ENCODE data around the gene SETMAR. TPM values are rescaled to one million over a fixed set of nuclear protein-coding genes. Genes with fewer than 3 reads are reported as not detected.

The SETMAR gene
- total RNA-seq, 1 experiment from 2014 or later = 9.4 TPM

DNA sequence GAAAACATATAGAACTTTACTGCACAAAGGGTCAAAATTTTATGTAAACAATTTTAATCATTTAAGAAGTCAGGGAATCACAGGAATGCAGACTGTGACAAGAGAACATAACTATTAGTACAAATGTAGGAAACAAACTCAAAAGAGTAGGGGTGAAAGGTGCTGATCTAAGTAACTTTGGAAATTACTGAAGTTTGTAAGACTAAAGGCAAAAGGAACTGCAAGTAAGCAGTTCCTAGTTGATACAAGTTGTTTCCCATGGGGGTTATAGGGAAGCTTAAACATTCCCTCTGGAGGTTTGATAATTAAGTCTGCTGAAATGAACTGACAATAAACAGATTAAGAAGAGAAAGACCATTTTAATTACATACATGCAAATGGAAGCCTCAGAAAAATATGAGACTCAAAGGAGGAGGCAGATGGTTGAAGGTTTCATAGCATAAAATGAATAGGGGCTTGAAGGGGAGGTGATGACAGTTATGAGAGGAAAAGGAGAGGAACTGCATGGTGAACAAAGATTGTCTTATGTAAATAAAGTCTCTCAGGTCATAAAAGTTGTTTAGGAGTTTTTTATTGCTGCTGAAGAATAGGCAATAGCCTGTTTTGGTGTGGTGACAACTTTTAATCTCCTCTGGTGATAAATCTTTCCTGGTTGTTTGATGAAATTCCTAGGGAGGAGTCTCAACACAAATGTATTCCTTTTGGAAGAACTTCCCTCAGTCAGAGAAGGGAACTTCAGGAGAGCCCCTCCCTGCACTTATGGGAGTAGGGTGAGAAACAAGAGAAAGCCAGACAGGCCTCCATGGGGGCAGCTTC is 17.1 kb downstream of the SETMAR start (continued):
- TF ChIP-seq, protein P1, sequence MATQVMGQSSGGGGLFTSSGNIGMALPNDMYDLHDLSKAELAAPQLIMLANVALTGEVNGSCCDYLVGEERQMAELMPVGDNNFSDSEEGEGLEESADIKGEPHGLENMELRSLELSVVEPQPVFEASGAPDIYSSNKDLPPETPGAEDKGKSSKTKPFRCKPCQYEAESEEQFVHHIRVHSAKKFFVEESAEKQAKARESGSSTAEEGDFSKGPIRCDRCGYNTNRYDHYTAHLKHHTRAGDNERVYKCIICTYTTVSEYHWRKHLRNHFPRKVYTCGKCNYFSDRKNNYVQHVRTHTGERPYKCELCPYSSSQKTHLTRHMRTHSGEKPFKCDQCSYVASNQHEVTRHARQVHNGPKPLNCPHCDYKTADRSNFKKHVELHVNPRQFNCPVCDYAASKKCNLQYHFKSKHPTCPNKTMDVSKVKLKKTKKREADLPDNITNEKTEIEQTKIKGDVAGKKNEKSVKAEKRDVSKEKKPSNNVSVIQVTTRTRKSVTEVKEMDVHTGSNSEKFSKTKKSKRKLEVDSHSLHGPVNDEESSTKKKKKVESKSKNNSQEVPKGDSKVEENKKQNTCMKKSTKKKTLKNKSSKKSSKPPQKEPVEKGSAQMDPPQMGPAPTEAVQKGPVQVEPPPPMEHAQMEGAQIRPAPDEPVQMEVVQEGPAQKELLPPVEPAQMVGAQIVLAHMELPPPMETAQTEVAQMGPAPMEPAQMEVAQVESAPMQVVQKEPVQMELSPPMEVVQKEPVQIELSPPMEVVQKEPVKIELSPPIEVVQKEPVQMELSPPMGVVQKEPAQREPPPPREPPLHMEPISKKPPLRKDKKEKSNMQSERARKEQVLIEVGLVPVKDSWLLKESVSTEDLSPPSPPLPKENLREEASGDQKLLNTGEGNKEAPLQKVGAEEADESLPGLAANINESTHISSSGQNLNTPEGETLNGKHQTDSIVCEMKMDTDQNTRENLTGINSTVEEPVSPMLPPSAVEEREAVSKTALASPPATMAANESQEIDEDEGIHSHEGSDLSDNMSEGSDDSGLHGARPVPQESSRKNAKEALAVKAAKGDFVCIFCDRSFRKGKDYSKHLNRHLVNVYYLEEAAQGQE (IDR thresholded peaks at IDR 0.05; ENCODE audit: low read depth) = no peak
- no peak for TF ChIP-seq EZH2phosphoT487 (IDR thresholded peaks at IDR 0.05; ENCODE audit: borderline replicate concordance)
- TF ChIP-seq SRF (IDR thresholded peaks at IDR 0.05; ENCODE audit: low read depth) = no peak
- TF ChIP-seq FOSL1 (IDR thresholded peaks at IDR 0.05; ENCODE audit: low read depth) = no peak
- TF ChIP-seq JUND (IDR thresholded peaks at IDR 0.05) = no peak

DNA sequence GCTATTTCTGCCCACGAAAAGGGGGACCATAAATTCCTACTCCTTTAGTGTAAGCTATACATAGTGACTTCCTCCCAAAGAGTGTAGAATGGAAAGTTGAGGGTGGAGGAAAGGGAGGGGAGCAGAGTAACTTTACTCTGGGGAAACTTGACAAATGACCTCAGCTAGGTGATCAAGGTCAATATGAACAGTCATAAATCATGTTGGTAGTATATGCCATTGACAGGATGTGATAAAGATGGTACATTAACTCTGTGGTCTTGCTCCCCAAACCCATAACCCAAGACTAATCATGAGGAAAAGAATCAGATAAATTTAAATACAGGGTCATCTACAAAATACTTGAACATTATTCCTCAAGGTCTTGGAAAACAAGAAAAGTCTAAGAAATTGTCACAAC is 18.6 kb downstream of the SETMAR start:
- Histone ChIP-seq H3K9me3 (ENCODE audit: control insufficient read depth in 1 of 2, insufficient read depth in 1 of 2, low read depth in 1 of 2, low read length in 2 of 2) (no peaks in the 10 kb centered on the region), H3K27me3 (ENCODE audit: insufficient read depth, low read length) (no peaks in the 10 kb centered on the region), H3K79me2 (ENCODE audit: insufficient read depth, low read length) (no peaks in the 10 kb centered on the region), H2AFZ (ENCODE audit: low read depth, low read length, poor library complexity, severe bottlenecking) (no peak overlapping the region), H3K36me3 (ENCODE audit: control insufficient read depth in 1 of 2, insufficient read depth in 2 of 2, low read length in 2 of 2) (no peaks in the 10 kb centered on the region), H3K9me2 (ENCODE audit: insufficient read depth) (no peaks in the 10 kb centered on the region), H3K9ac (ENCODE audit: low read length) (no peak overlapping the region), H4K20me1 (ENCODE audit: insufficient read depth) (no peaks in the 10 kb centered on the region), H3K4me2 (ENCODE audit: low read length) (no peak overlapping the region), H3K4me3 (replicated peaks in 1 of 2; ENCODE audit: low read depth in 1 of 2, low read length in 2 of 2) (no peak overlapping the region), H3K4me1 (ENCODE audit: control insufficient read depth in 1 of 2, insufficient read depth in 2 of 2, low read length in 2 of 2) (no peaks in the 10 kb centered on the region), H3K27ac (ENCODE audit: low read depth, low read length) (no peak overlapping the region)
- intact Hi-C loops (cut with micrococcal nuclease) = no loop called here
- RAD21 ChIA-PET (ENCODE audit: low non-redundant PET in 1 of 2, low total read pairs in 2 of 2, uncharacterized antibody in 2 of 2, unreplicated experiment in 2 of 2) = no interaction called here
- no TSS peak for BruUV-seq (replicated peaks)
- CTCF ChIA-PET = no interaction called here
- ATAC-seq (no peak), DNase-seq (ENCODE audit: low read depth, low spot score) (no peak)
- POLR2A ChIA-PET = interaction anchor here (0.6 kb wide), 1 partner anchor 773 kb away, joined by 3 read pairs; no protein-coding TSS in a partner anchor
- TF ChIP-seq RAD21 (IDR thresholded peaks at IDR 0.05; ENCODE audit: low read depth) = no peak
- TF ChIP-seq SP1 (IDR thresholded peaks at IDR 0.05; ENCODE audit: low read depth) = no peak
- TF ChIP-seq ZNF274 (IDR thresholded peaks at IDR 0.05; ENCODE audit: low read depth, low read length) = no peak
- TF ChIP-seq POLR2A (IDR thresholded peaks at IDR 0.05; ENCODE audit: borderline replicate concordance, extremely low read depth, insufficient read depth, insufficient read length) = no peak
- no peak for TF ChIP-seq SIN3A (IDR thresholded peaks at IDR 0.05; ENCODE audit: low read depth)
- TF ChIP-seq CBX3 (IDR thresholded peaks at IDR 0.05; ENCODE audit: low read depth) = no peak
- no peak for TF ChIP-seq EGR1 (IDR thresholded peaks at IDR 0.05; ENCODE audit: low read depth)
- TF ChIP-seq ZFX (IDR thresholded peaks at IDR 0.05) = no peak
- TF ChIP-seq EZH2 (IDR thresholded peaks at IDR 0.05) = no peak
- TF ChIP-seq, protein P2, sequence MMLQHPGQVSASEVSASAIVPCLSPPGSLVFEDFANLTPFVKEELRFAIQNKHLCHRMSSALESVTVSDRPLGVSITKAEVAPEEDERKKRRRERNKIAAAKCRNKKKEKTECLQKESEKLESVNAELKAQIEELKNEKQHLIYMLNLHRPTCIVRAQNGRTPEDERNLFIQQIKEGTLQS (IDR thresholded peaks at IDR 0.05) = no peak
- TF ChIP-seq, protein P3, sequence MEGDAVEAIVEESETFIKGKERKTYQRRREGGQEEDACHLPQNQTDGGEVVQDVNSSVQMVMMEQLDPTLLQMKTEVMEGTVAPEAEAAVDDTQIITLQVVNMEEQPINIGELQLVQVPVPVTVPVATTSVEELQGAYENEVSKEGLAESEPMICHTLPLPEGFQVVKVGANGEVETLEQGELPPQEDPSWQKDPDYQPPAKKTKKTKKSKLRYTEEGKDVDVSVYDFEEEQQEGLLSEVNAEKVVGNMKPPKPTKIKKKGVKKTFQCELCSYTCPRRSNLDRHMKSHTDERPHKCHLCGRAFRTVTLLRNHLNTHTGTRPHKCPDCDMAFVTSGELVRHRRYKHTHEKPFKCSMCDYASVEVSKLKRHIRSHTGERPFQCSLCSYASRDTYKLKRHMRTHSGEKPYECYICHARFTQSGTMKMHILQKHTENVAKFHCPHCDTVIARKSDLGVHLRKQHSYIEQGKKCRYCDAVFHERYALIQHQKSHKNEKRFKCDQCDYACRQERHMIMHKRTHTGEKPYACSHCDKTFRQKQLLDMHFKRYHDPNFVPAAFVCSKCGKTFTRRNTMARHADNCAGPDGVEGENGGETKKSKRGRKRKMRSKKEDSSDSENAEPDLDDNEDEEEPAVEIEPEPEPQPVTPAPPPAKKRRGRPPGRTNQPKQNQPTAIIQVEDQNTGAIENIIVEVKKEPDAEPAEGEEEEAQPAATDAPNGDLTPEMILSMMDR (IDR thresholded peaks at IDR 0.05 in 2 of 3, conservative IDR thresholded peaks at IDR 0.05 in 1 of 3; ENCODE audit: borderline replicate concordance in 1 of 3, insufficient read depth in 1 of 3, low read depth in 2 of 3, low read length in 2 of 3) = no peak
- no peak for TF ChIP-seq ELF1 (IDR thresholded peaks at IDR 0.05; ENCODE audit: borderline replicate concordance, low read depth)
- TF ChIP-seq, protein P4, sequence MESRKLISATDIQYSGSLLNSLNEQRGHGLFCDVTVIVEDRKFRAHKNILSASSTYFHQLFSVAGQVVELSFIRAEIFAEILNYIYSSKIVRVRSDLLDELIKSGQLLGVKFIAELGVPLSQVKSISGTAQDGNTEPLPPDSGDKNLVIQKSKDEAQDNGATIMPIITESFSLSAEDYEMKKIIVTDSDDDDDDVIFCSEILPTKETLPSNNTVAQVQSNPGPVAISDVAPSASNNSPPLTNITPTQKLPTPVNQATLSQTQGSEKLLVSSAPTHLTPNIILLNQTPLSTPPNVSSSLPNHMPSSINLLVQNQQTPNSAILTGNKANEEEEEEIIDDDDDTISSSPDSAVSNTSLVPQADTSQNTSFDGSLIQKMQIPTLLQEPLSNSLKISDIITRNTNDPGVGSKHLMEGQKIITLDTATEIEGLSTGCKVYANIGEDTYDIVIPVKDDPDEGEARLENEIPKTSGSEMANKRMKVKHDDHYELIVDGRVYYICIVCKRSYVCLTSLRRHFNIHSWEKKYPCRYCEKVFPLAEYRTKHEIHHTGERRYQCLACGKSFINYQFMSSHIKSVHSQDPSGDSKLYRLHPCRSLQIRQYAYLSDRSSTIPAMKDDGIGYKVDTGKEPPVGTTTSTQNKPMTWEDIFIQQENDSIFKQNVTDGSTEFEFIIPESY (IDR thresholded peaks at IDR 0.05; ENCODE audit: extremely low read depth, insufficient replicate concordance, low read length) = no peak
- TF ChIP-seq JUND (IDR thresholded peaks at IDR 0.05) = no peak
- TF ChIP-seq TCF7L2 (IDR thresholded peaks at IDR 0.05; ENCODE audit: borderline replicate concordance, extremely low read depth, insufficient read depth, insufficient read length) = no peak
